Stimulated activated CD8-positive, alpha-beta memory T cell treated with anti-CD3 and anti-CD28 coated beads, Interleukin-4, amount 100 ng/mL, for 48 hours (primary cell): ENCODE data around the gene CCDC188.

Experiments used
- DNase-seq: peaks from one replicate; pipeline ENCODE4 v3.0.0-alpha.2; 2020

The CCDC188 gene

GRCh38 chr22:20150381-20151275 is at the start of gene CCDC188:
Gene CCDC188, minus strand, starts transcription at chr22:20151055. Its CDS starts 69 bp downstream, at chr22:20150986.
- no peak for DNase-seq

GRCh38 chr22:20199906-20200305 is 49.1 kb upstream of the CCDC188 start:
- DNase-seq, result no peak

- DNase-seq, result no peak
Observed at GRCh38 chr22:20199413-20199842, 48.6 kb upstream of the CCDC188 start.

GRCh38 chr22:20198557-20199319 is 47.9 kb upstream of the CCDC188 start:
- DNase-seq, result no peak

GRCh38 chr22:20197407-20198030 is 46.7 kb upstream of the CCDC188 start:
- no peak for DNase-seq

GRCh38 chr22:20196094-20196842 is 45.4 kb upstream of the CCDC188 start:
- DNase-seq, result no peak

GRCh38 chr22:20194681-20195593 is 44.1 kb upstream of the CCDC188 start:
- DNase-seq, result no peak

GRCh38 chr22:20193761-20194494 is 43.1 kb upstream of the CCDC188 start:
- no peak for DNase-seq

- DNase-seq, result no peak
Observed at GRCh38 chr22:20192972-20193760, 42.3 kb upstream of the CCDC188 start.

GRCh38 chr22:20192293-20192971 is 41.6 kb upstream of the CCDC188 start:
- no peak for DNase-seq

- no peak for DNase-seq
Observed at GRCh38 chr22:20191803-20192202, 40.9 kb upstream of the CCDC188 start.

GRCh38 chr22:20191000-20191515 is 40.2 kb upstream of the CCDC188 start:
- DNase-seq, result no peak

- no peak for DNase-seq
Observed at GRCh38 chr22:20188567-20188877, 37.7 kb upstream of the CCDC188 start.

GRCh38 chr22:20187777-20188566 is 37.1 kb upstream of the CCDC188 start:
- DNase-seq, result no peak

GRCh38 chr22:20186871-20187546 is 36.2 kb upstream of the CCDC188 start:
- DNase-seq, result no peak

GRCh38 chr22:20186183-20186870 is 35.5 kb upstream of the CCDC188 start:
- DNase-seq, result no peak

GRCh38 chr22:20185750-20186149 is 34.9 kb upstream of the CCDC188 start:
- no peak for DNase-seq
